A673 (cell line): ENCODE measurements around the gene SLC38A3.

ENCODE experiments used
- CTCF ChIP-seq: fragments of 300-800, 200-600 bp; sonication (generic); conservative IDR thresholded peaks from 2 replicates; pipeline ENCODE4 v1.5.1; 2017; ENCODE audit warnings: low read depth, mild to moderate bottlenecking, antibody characterized with exemption, low read length, moderate library complexity, mixed read lengths
- EZH2 ChIP-seq: fragments of 200-600 bp; sonication (generic); IDR thresholded peaks from 2 replicates; pipeline ENCODE4 v1.6.1; 2017; ENCODE audit warnings: borderline replicate concordance, low read depth, mild to moderate bottlenecking, mixed read lengths, antibody characterized with exemption, low read length; ENCODE audit not compliant: poor library complexity, severe bottlenecking

- no peak for TF ChIP-seq CTCF
- TF ChIP-seq EZH2: no peak
These were observed 19.6 kb downstream of the SLC38A3 start for GRCh38 chr3:50224639-50225038.
